ENCODE results near the gene TWNK.
A peak's percentile ranks its signal among the peaks of the same experiment; 100 is the strongest.

Gene TWNK

GRCh38 chr10:101010329-101010728 is 23.0 kb downstream of the TWNK start:
- peaks cover 4% of the 10 kb centered on the region for H3K27me3 Mint-ChIP-seq
- peaks cover 23% of the 10 kb centered on the region for H3K4me1 Mint-ChIP-seq
- H3K36me3 Mint-ChIP-seq: no peaks in the 10 kb centered on the region
- H3K4me3 Mint-ChIP-seq: no peak overlapping the region
- H3K27ac Mint-ChIP-seq: no peak overlapping the region
- H3K9me3 Mint-ChIP-seq: no peaks in the 10 kb centered on the region

GRCh38 chr10:101011517-101012423 is 24.4 kb downstream of the TWNK start:
- Mint-ChIP-seq H3K36me3 (no peaks in the 10 kb centered on the region), H3K4me3 (no peak overlapping the region), H3K9me3 (no peaks in the 10 kb centered on the region), H3K4me1 (peaks cover 24% of the 10 kb centered on the region), H3K27ac (no peak overlapping the region), H3K27me3 (peaks cover 13% of the 10 kb centered on the region)

GRCh38 chr10:101012525-101013364 is 25.4 kb downstream of the TWNK start:
- Mint-ChIP-seq H3K27ac (no peak overlapping the region), H3K4me1 (peaks cover 24% of the 10 kb centered on the region), H3K9me3 (no peaks in the 10 kb centered on the region), H3K4me3 (no peak overlapping the region), H3K27me3 (peaks cover 22% of the 10 kb centered on the region), H3K36me3 (no peaks in the 10 kb centered on the region)

DNA sequence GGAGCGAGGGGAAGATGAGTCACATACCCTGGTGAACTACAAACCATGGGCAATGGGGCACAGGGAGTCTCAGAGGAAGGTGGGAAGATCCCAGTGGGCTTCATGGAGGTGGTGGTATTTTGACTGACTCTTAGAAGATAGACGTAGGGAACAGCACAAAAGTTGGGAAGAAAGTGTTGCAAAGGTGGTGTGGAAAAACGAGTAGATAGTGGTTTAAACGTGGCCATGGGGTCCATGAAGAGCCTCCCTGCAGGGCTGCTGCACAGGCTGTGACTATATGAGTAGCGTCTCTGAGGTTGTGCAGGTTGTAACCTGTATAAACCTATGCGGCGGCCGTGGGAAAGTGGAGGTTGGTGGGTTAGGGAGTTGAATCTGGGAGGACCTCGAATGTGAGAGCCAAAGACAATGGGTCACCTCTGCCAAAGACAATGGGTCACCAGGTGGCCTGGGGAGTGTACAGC is 26.1 kb downstream of the TWNK start:
- Mint-ChIP-seq H3K27ac (no peak overlapping the region), H3K27me3 (peaks cover 23% of the 10 kb centered on the region), H3K36me3 (no peaks in the 10 kb centered on the region), H3K4me1 (peaks cover 24% of the 10 kb centered on the region), H3K9me3 (no peaks in the 10 kb centered on the region), H3K4me3 (no peak overlapping the region)

- Mint-ChIP-seq H3K9me3 (no peaks in the 10 kb centered on the region), H3K4me3 (no peak overlapping the region), H3K4me1 (peaks cover 24% of the 10 kb centered on the region), H3K36me3 (no peaks in the 10 kb centered on the region), H3K27me3 (peaks cover 26% of the 10 kb centered on the region), H3K27ac (peak overlapping the region; percentile 13)
Observed at GRCh38 chr10:101014230-101014884, 27.0 kb downstream of the TWNK start.

DNA sequence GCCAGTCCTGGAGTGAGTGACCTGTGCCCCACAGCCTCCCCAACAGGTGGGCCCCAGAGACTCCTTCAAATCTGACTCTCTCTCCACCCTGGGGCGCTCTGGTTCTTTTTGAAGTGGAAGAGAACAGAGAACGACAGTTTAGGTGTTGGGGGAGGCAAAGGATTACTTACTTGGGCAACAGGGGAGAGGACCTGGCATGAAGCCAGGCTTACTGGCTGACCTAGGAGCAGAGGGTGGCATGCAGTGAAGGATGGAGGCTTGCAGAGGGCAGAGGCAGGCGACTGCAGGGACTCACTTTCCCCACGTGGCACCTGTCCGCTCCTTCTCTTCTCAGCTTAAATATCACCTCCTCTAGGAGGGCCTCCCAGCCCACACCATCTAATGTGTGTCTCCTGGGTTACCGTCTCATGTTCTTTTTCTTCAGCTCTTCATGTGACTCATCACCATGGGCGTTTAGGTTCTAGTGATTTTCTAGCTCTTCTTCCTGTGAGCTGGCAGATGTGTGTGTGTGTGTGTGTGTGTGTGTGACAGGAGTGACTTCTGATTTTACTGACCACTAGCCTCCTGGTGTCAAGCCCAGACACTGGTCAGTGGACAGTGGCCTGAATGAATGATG is 27.7 kb downstream of the TWNK start:
- H3K4me3 Mint-ChIP-seq: no peak overlapping the region
- H3K4me1 Mint-ChIP-seq: peaks cover 24% of the 10 kb centered on the region
- H3K9me3 Mint-ChIP-seq: no peaks in the 10 kb centered on the region
- no peaks in the 10 kb centered on the region for H3K36me3 Mint-ChIP-seq
- peaks cover 28% of the 10 kb centered on the region for H3K27me3 Mint-ChIP-seq
- no peak overlapping the region for H3K27ac Mint-ChIP-seq

- Mint-ChIP-seq H3K27ac (no peak overlapping the region), H3K9me3 (no peaks in the 10 kb centered on the region), H3K27me3 (peaks cover 28% of the 10 kb centered on the region), H3K36me3 (no peaks in the 10 kb centered on the region), H3K4me3 (no peak overlapping the region), H3K4me1 (peaks cover 24% of the 10 kb centered on the region)
Observed at GRCh38 chr10:101015582-101015973, 28.2 kb downstream of the TWNK start.

DNA sequence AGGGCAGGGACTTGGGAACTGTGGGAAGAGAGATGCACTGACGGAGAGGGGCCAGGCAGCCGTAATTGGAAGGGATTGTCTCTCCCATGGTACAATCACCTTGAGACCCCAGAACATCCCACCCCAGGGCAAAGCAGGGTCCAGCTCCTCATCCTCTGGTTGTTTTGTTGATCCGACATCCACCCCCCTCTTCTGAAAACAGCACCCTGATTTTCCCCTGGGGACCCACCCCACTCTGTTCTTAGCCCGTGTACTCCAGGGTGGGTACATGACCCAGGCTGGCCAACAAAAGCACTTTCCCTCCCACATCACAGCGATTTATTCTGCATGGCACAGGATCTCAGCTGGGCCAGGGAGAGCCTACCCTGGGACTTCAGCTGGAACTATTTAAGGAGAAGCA is 29.5 kb downstream of the TWNK start:
- Mint-ChIP-seq H3K27me3 (peaks cover 31% of the 10 kb centered on the region), H3K36me3 (no peaks in the 10 kb centered on the region), H3K4me1 (peaks cover 24% of the 10 kb centered on the region), H3K27ac (no peak overlapping the region), H3K4me3 (no peak overlapping the region), H3K9me3 (no peaks in the 10 kb centered on the region)

- Mint-ChIP-seq H3K4me1 (peaks cover 17% of the 10 kb centered on the region), H3K4me3 (no peak overlapping the region), H3K27ac (no peak overlapping the region), H3K27me3 (peaks cover 30% of the 10 kb centered on the region), H3K36me3 (no peaks in the 10 kb centered on the region), H3K9me3 (no peaks in the 10 kb centered on the region)
Observed at GRCh38 chr10:101018118-101018599, 30.8 kb downstream of the TWNK start.

DNA sequence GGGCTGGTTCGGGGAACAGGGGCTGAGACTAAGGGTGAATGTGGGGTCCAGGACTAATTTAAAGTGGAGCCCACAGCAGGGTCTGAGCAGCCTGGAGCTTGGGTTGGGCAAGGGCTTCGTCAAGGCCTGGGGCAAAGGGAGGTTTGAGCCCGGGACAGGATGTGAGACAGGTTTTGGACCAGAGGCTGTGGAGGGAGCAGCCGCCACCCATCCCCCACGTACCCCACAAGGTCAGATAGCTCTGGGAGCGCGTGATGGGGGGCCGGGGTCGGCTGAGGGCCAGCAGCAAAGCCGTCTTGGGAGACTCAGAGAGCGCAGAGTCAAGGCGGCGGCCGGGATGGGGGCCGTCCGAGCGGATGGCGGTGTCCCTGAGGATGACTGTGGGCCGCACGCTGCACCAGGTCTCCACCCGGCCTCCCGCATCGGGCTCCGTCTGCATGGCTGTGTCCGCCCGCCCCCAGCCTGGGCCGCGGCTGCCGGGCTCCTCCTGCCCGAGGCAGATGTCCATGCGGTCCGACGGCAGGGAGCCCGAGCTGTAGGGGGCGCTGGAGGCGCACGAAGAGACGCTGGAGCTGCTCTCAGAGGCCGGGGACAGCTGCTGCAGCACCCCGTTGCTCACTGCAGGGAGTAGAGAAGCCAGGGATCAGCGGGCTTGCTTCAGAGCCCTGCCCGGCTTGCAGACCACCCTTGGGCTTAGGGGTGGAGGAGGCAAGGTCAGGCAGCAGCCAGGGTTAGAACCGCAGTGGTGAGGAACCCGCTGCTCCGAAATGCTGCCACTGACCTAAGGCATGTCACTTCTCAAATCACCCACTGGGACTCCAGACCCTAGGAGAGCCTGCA is 31.5 kb downstream of the TWNK start:
- peaks cover 13% of the 10 kb centered on the region for H3K4me1 Mint-ChIP-seq
- H3K4me3 Mint-ChIP-seq: no peak overlapping the region
- no peaks in the 10 kb centered on the region for H3K36me3 Mint-ChIP-seq
- no peaks in the 10 kb centered on the region for H3K9me3 Mint-ChIP-seq
- H3K27me3 Mint-ChIP-seq: peaks cover 28% of the 10 kb centered on the region
- H3K27ac Mint-ChIP-seq: no peak overlapping the region

GRCh38 chr10:101019440-101019703 is 32.0 kb downstream of the TWNK start:
- Mint-ChIP-seq H3K4me3 (no peak overlapping the region), H3K27ac (no peak overlapping the region), H3K9me3 (no peaks in the 10 kb centered on the region), H3K4me1 (peaks cover 9% of the 10 kb centered on the region), H3K36me3 (no peaks in the 10 kb centered on the region), H3K27me3 (peaks cover 28% of the 10 kb centered on the region)

DNA sequence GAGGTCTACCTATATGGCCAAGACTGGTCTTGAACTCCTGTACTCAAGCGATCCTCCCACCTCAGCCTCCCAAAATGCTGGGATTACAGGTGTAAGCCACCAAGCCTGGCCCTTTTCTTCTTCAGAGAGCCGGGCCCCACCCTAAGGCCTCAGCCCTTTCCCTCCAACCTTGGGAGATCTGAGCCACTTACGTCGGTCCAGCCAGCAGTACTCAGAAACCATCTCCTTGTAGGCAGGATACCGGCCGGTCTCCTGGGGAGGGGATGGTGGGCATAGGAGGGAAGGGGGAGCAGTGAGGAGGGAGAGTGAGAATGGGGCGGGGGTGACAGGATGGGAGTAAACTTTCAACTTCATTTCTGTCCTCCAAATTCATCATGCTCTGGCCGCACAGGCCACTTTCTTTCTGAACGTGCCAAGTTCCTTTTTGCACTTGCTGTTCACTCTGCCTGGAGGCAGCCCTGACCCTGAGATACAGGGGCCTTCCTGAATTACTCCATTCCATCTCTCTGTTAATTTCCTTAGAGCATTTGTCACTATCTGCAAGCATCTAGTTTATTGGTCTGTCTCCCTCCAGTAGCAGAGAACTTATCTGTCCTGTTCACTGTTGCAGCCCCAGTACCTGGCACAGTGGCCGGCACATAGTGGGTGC is 33.2 kb downstream of the TWNK start:
- Mint-ChIP-seq H3K9me3 (no peaks in the 10 kb centered on the region), H3K36me3 (no peaks in the 10 kb centered on the region), H3K27ac (peak overlapping the region; percentile 30), H3K27me3 (peaks cover 27% of the 10 kb centered on the region), H3K4me1 (no peaks in the 10 kb centered on the region), H3K4me3 (no peak overlapping the region)

GRCh38 chr10:101021239-101021638 is 33.9 kb downstream of the TWNK start:
- Mint-ChIP-seq H3K4me1 (no peaks in the 10 kb centered on the region), H3K36me3 (no peaks in the 10 kb centered on the region), H3K27ac (no peak overlapping the region), H3K27me3 (peaks cover 22% of the 10 kb centered on the region), H3K9me3 (no peaks in the 10 kb centered on the region), H3K4me3 (no peak overlapping the region)

GRCh38 chr10:101021692-101022251 is 34.4 kb downstream of the TWNK start:
- Mint-ChIP-seq H3K36me3 (no peaks in the 10 kb centered on the region), H3K4me3 (no peak overlapping the region), H3K27ac (peak overlapping the region; percentile 68), H3K4me1 (no peaks in the 10 kb centered on the region), H3K9me3 (no peaks in the 10 kb centered on the region), H3K27me3 (peaks cover 18% of the 10 kb centered on the region)
